Stimulated activated CD4-positive, alpha-beta T cell treated with anti-CD3 and anti-CD28 coated beads, Interleukin-1b, Interleukin-23, amount 100 ng/mL, for 48 hours (primary cell): ENCODE measurements around the gene CBFA2T3.
A peak's percentile ranks its signal among the peaks of the same experiment; 100 is the strongest.

Experiments
- DNase-seq: peaks from one replicate; pipeline ENCODE4 v3.0.0-alpha.2; 2020

CBFA2T3 gene

GRCh38 chr16:88870608-88871348 lies 106.2 kb downstream of the CBFA2T3 start:
- DNase-seq, result no peak

GRCh38 chr16:88869673-88869980 lies 107.4 kb downstream of the CBFA2T3 start:
- DNase-seq, result no peak

GRCh38 chr16:88868974-88869672 lies 107.9 kb downstream of the CBFA2T3 start:
- DNase-seq, result no peak

GRCh38 chr16:88867581-88868246 lies 109.3 kb downstream of the CBFA2T3 start:
- DNase-seq, result no peak

GRCh38 chr16:88866151-88866920 lies 110.7 kb downstream of the CBFA2T3 start, which contains the start of gene PABPN1L:
TSS of gene PABPN1L (minus strand) at chr16:88866660. CDS start at chr16:88866606, 54 bp downstream.
- no peak for DNase-seq

GRCh38 chr16:88865742-88866141 lies 111.3 kb downstream of the CBFA2T3 start:
- DNase-seq, result no peak

GRCh38 chr16:88865310-88865709 lies 111.7 kb downstream of the CBFA2T3 start:
- no peak for DNase-seq

- no peak for DNase-seq
Measured at GRCh38 chr16:88864521-88864920, 112.5 kb downstream of the CBFA2T3 start.

- no peak for DNase-seq
Measured at GRCh38 chr16:88864099-88864498, 112.9 kb downstream of the CBFA2T3 start.

- DNase-seq, result no peak
Measured at GRCh38 chr16:88863426-88863825, 113.6 kb downstream of the CBFA2T3 start.

- no peak for DNase-seq
Measured at GRCh38 chr16:88862968-88863367, 114.0 kb downstream of the CBFA2T3 start.

- DNase-seq, result no peak
Measured at GRCh38 chr16:88861359-88861758, 115.6 kb downstream of the CBFA2T3 start.

- DNase-seq, result no peak
Measured at GRCh38 chr16:88859381-88860091, 117.5 kb downstream of the CBFA2T3 start.

- DNase-seq, result peak; percentile 74
Measured at GRCh38 chr16:88857728-88858339, 119.2 kb downstream of the CBFA2T3 start.

- peak; percentile 99 for DNase-seq
Measured at GRCh38 chr16:88856828-88857727, 119.9 kb downstream of the CBFA2T3 start, which contains the start of the genes GALNS and TRAPPC2L. TSS of gene GALNS (minus strand) at chr16:88856947. CDS start at chr16:88856877, 70 bp downstream. TSS of gene TRAPPC2L (plus strand) at chr16:88857127. CDS start at chr16:88857151, 24 bp downstream.

- DNase-seq, result peak; percentile 11
Measured at GRCh38 chr16:88856122-88856827, 120.7 kb downstream of the CBFA2T3 start.

GRCh38 chr16:88855736-88856121 lies 121.3 kb downstream of the CBFA2T3 start:
- DNase-seq, result no peak

GRCh38 chr16:88855176-88855575 lies 121.8 kb downstream of the CBFA2T3 start:
- DNase-seq, result no peak

- no peak for DNase-seq
Measured at GRCh38 chr16:88854306-88855111, 122.5 kb downstream of the CBFA2T3 start.
